GM19023 (cell line): ENCODE results near the gene TMEM154.
A peak's percentile ranks its signal among the peaks of the same experiment; 100 is the strongest.

Source experiments
- ATAC-seq: cut with Tn5 transposase; IDR thresholded peaks from one replicate; pipeline ENCODE4 v1.9.1; 2021; ENCODE audit warnings: mild to moderate bottlenecking, moderate library complexity; ENCODE audit not compliant: unreplicated experiment

The TMEM154 gene

DNA sequence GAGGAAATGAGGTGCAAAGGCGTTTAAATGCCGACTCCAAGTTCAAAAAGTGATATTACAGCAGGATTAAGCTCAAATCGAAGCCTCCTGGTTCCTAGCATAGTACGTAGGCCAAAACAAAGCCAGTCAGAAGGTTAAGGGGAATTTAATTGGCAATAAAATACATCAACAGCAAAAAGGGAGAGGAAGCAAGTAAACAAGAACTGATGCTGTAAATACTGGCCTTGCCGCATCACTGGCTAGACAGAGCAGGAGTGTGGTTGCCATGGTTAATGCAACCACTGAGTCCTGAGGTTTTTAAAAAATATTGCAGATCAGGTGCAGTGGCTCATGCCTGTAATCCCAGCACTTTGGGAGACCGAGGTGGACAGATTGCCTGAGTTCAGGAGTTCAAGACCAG is 80.7 kb downstream of the TMEM154 start:
- no peak for ATAC-seq

DNA sequence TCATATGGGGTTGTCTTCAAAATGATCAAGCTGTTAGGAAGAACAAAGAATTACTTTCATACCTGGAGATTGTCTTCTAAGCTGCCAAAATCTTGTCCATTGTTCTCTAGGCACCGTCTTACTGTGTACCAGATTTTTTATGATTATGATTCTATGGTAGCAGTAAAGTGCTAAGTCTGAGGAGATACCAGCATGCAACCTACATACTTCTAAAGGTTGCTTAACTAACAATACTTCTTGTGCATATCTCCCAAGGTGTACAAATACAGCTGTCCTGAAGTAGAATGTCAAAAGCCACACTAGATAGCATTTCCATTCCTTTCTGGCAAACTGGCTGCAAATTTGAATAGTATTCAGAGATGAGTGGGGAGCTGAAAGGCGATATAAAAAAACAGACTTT is 81.3 kb downstream of the TMEM154 start:
- no peak for ATAC-seq

DNA sequence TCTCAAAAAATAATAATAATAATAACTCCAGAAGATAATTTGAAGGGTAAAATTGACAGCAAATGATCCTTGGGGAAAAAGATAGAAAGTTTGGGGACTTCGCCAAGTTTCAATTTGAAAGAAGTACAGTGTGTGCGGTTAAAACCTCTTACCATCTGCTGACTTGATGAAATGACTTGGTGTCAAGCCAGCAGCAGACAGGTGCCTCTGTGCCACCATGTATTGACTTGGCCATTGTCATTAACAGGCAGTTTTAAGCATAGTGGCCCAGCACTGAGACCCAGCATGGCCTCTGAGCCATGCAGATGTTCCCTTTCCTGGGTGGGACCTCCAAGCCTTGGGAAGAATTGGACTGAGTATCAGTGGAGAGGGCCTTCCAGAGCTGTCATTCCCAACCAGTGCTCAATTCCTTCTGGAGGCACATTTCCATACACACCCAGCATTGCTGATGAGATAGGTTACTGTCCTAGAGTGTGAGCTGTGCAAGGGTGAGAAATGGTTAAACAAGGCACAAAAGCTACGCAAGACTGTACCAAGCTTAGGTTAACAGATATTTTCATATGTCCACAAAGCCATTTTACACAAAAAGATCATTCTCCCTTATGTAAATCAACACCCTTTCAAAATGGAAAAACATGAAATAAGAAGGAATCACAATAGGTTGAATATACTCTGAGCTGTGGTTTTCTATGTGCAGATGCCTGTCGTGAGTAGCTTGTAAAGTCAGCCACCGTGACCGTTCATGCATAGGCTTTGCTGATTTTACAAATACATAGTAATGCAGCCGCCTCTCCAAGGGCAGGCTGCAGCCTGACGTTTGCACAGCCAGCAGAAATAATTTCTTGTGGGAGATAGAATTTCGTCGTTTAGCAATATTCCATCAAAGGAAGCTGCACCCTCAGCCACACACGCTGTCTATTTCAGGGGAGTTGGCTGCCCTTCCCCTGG is 84.5 kb downstream of the TMEM154 start:
- ATAC-seq = peak; percentile 82

DNA sequence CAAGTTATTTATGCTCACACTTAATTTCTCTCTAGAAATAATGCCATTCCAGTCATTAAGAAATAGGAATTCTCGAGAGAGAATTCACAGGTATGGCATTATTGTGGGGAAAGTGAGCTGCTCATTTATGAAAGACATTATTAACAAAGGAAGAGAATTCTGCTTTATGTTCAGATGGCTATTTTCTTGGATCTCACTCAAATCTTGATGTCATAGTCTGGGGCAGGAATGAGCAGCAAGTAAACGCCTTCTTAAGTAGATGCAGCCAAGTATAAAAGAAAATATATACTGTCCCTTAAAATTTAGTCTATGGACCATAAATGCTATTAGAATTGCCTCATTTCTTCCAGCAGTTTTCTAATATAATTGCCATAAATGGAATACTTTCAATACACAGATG is 85.7 kb downstream of the TMEM154 start:
- no peak for ATAC-seq

DNA sequence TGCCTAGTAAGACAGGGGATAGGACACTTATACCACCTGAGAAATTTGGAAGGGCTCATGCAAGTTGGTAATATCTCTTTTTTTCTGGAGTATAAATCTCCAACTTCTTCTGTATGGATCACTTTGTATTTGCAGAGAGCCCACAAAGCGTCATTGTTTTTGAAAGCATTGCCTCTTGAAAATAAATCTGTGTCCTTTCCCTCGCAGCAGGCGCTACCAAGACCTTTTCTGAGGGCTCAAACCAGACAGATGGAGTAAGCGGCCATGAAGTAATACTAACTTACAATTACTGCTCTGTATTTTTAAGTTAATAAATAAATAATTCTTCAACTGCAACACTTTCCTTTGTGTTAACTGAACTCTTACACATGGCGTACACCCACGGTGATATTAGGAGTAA is 87.9 kb downstream of the TMEM154 start:
- ATAC-seq = no peak

DNA sequence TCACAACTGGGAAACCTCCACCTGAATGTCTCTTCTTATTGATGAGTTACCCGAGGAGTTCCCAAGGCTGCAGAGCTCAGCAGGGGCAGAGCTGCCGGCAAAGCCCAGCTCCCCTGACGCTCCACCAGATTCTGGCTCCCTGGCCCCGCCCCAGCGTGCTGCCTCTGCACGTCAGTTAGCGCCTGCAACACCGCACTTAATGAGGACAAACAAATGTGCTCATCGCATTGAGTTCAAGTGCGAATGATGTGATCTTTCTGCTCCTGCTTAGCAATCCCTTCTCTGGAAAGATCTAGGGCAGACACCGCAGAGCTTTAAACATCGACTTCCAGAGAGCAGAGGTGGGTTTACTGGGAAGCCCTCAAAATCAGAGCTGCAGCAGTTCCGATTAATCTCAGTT is 88.4 kb downstream of the TMEM154 start:
- ATAC-seq = no peak

DNA sequence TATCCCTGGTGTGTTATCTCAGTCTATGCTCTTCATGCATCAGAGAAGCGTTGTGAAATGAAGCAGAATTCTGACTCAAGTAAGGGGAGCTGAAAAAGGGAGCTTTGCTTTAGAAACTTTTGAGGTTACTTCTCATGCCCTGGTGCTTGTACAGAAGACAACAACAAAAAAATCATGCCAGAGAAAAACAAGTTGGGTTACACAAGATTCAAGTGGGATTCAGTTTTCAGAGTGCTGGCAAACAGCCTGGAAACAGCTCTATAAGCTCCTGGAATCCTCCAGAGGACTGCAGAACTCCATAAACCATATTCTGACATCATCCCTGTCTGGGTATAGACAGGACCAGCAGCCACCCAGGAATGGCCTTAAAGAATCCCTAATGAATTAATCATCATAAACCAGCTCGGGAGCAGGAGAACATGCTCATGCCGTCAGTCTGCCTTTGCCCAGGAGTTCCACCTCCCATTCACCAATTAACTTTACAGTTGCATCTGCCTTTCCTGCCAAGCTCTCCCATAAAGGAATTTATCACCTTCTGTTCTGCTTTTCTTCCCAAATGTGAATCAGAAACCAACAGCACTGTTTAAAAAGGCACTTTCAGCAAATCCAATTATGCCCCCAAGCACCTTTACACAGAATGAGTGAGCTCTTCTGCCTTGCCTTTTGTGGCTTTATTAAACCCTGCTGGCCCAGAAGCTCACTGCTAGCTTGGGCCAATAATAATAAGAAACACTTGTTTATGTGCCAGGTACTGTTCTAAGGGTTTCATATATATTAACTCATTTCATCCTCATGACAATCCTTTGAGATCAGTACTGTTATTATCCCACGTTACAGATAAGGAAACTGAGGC is 89.4 kb downstream of the TMEM154 start:
- no peak for ATAC-seq

DNA sequence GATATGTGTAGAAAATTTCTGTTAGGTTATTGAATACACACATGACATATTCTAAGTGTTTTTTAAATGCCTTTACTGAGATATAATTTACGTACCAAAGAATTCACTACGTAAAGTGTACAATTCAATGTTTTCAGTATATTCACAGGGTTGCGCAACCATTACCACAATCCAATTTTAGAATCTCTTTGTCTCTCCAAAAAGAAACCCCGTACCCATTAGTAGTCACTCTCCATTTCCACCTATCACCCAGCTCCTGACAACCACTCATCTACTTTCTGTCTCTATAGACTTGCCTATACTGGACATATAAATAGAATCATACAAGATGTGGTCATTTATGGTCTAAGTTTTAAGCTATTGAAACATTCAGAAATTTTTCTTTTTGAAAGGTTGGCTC is 90.9 kb downstream of the TMEM154 start:
- ATAC-seq = no peak

DNA sequence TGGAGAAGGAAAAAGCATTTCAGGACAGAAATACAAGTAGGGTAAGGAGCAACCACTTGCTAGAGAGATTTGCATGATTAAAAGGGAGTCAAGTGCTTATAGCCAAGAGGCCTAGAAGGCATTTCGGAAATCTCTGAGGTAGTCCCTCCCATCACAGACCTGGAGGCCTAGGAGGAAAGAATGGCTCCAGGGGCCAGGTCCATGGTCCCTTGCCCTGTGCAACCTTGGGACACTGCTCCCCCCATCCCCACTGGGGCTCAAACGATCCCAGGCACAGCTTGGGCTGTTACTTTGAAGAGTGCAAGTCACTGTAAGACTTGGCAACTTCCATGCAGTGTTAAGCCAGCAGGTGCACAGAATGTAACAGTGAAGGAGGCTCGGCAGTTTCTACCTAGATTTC is 92.7 kb downstream of the TMEM154 start:
- ATAC-seq = no peak

DNA sequence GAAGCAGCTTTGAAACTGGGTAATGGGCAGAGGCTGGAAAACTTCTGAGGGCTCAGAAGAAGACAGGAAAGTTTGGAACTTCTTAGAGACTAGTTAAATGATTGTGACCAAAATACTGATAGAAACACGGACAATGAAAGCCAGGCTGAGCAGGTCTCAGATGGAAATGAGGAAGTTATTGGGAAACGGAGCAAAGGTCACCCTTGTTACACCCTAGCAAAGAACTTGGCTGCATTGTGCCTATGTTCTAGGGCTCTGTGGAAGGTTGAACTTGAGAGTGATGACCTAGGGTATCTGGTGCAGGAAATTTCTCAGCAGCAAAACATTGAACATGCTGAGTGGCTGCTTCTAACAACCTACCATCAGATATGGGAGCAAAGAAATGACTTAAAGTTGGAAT is 93.1 kb downstream of the TMEM154 start:
- no peak for ATAC-seq

DNA sequence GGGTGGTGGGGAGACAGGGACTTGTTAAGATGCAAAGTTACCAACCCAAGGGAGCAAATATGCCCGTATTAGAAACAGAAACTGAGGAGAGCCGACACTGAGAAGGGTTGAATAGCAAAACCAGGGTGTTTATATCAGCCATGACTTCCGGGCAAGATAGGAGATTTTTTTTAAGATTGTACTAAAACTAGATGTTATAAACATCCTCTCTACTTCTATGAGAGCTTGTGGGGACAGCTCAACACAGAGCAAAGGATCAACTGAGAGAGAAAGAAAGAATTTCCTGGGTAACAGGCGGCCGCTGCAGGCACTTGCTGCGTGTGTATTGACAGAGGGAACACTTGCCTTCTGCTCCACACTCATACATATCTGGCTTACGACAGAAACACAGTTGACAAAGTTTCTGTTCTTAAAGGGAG is 94.8 kb downstream of the TMEM154 start:
- ATAC-seq = peak; percentile 76

DNA sequence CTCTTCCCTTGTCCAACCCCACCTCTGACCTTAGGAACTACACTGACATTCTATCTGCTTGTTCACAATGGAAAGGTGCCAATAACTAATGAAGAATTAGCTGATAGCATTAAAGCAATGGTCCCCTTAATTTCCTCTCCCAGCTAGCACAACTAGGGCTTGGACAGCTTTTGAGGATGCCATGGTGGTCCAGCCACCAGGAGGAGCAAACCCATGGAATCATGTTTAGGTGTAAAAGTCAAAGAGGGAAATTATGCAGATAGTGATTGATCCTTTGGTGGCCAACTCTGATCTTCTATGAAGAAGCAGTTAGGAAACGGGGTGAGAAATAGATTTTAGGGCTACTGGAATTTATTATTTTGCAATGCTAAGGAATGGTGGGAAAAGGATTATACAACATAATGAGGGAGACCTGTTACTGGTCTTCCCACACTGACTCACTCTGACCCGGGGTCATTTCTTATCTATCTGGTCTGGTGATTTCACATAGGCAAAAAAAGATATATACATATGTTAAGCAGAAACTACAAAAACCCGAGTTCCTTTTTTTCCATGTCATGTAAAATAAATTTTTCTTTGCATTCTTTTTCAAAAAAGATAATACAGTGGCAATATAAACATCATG is 98.1 kb downstream of the TMEM154 start:
- ATAC-seq = no peak

DNA sequence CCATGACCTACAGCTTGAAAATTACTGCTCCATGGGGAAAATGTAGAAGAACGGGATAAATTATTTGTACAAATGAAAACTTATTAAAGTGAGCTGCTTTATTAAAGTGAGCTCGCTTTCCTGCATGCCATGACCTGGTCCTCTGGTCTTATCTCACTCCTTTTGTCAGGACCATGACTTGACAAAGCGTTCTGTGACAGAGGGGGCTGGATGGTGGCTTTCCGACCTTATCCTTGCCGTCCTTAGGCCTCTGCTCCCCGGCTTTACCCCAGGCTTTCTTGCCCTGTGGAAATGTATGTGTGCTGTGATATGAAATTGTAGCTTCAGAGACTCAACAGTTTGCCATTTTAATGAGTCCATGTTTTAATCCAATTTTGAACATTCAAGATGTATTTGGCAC is 99.9 kb downstream of the TMEM154 start:
- no peak for ATAC-seq

DNA sequence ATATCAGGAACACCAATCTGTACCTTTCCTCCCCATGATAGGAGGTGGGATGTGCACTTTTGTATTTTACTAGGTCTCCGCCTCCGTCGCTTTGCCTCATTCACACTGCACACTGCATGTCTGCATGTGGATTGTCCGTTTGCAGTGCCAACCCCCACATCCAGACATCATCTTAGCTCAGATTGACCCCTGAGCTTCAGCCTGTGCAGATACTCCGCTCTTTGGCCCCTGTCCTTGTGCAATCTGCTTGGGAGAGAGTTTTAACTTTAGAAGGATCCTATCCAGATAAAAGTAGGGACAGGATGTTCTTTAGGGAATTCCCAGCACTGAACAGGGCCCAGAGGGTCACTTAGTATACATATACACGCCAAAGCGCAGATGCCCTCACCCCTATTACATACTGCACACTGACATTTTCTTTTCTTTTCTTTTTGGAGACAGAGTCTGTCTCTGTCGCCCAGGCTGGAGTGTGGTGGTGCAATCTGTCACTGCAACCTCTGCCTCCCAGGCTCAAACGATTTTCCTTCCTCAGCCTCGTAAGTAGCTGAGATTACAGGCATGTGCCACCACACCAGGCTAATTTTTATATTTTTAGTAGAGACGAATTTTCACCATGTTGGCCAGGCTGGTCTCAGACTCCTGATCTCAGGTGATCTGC is 100.6 kb downstream of the TMEM154 start:
- ATAC-seq = no peak

DNA sequence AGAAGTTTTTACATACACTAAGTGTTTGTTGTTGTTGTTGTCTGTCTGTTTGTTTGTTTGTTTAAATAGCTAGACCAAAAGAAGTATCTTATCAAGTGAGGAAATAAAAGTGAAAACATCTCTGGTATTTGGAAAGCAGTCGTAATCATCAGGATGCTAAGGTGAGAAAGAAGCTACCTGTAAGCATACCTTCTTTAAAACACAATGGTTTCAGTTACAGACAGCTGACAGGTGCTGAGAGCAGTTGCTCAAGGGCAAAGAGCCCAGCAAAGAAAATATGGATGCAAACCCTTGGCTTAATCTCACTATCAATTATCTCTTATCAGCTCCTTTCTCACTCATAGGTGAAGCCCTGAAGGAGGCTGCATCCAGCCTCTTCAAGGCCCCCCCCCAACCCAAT is 101.1 kb downstream of the TMEM154 start:
- ATAC-seq = no peak

DNA sequence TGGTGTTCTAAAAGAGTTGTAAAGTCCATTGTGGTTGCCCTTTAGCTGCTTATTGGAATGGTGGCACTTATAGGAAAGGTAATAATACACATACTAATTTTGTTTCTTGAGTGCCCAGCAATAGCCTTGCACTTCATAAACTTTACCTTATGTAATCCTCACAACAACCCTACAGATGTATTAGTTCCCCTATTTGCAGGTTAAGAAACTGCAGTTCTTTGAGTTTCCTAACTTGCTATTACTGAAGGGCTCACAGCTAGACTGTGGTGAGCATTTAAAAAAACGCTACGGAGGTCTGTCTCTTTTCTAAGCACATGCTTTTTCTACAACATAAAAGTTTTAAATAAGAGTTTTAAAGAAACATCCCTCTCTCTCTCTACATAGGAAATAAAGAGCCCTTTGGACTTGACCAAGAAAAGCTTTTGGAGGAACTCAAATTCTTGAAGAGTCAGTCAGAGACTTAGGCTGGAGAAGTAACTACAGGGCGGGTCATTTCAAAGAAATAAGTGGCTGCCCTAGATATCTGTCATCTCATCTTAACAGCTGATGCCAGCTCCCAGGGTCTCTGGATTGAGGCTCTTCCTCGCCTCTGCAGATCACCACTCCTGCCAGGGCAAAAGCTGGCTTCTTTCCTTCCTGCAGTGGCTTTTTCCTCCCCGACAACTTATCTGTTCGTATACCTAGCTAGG is 101.9 kb downstream of the TMEM154 start:
- ATAC-seq = peak; percentile 60

DNA sequence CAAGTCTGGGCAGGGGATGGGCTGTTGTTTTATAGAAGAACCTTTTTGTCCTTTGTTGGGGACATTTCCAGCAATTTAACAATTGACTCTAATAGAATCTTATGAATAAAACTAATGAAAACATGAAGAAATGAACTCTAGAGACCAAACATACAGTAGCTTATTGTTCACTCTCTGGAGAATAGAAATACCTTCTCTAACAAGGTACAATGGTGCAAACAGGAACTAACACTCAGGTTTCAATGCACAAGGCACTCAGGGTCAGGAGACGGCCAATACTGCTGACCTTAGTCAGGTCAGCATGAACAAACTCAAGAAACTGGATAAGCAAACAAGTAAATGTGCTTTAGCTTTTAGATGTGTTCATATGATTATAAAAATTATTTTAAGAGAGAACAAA is 104.3 kb downstream of the TMEM154 start:
- ATAC-seq = no peak

DNA sequence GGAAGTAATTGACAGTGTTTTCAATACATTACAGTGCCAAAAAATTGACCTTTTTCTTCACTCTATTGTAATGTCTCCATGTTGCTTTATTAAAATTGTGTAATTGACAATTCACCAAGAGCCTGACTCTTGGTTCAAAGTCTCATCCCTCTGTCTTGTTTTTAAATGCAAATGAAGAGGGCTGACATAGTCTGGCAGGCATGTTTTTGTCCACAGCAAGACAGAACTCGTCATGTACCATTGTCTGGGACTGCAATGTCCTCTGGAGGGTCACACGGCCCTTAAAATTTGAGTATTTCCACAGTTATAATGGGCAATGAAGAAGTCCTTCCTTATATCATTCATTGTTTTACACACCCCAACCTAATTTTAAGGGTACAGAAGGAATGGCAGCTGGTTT is 105.9 kb downstream of the TMEM154 start:
- ATAC-seq = no peak

DNA sequence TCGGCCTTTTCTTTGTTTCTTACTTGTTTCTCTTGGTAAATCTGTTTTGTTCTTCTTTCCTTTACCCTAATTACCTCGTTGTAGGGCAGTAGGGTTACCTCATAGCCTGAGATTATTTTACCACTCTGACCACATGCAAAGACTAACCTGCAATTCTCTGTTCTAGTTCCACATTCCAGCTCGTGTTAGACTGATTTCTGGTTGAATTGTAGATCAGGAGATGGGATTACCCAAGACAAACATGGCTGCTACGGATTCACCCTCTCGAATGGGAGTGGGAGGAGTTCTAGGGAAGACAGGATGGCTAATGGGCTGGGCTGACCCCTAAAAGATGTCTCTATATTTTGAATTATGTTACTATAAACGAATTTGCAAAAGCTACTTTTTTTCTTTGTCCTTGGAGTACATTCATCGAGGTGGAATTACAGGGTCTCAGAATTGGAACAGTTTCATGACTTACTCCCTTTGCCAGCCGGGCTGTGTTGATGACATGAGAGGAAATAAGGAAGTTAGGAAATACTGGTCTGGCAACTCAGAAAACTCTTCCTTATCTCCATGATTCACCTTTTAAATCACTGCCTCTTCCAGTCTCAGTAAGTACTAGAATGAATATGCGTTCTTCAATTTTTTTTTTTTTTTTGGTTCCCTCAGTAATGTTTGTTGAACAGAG is 107.2 kb downstream of the TMEM154 start:
- ATAC-seq = no peak

DNA sequence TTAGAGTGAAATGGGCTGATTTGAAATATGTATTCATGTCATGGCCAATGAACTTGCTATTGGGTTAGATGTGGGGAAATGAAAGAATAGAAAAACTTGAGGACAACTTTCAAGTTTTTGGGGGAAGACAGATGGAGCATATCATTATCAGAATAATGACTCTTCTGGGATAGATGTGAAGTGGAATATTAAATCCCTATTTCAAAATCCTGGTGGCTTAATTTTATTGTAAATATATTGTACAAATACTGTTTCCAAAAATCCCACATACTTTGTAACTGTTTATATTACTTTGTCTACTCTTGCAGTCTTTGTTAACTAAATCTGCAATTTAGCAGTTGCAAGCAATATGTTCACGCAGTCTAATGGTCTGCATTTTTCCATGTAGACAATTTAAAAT is 108.0 kb downstream of the TMEM154 start:
- no peak for ATAC-seq
